ENCODE results near the gene UTP25.

Gene UTP25

GRCh38 chr1:209820986-209821385, 6.8 kb upstream of the UTP25 start:
- Histone ChIP-seq H3K9me3 (ENCODE audit: insufficient read depth, low read depth, low read length) (no peaks in the 10 kb centered on the region), H3K27me3 (ENCODE audit: insufficient read depth, low read length) (peaks cover 20% of the 10 kb centered on the region), H3K4me3 (ENCODE audit: low read length) (no peak overlapping the region), H3K9ac (ENCODE audit: low read depth, low read length) (no peak overlapping the region), H3K27ac (ENCODE audit: low read depth, low read length) (no peak overlapping the region), H3K36me3 (ENCODE audit: insufficient read depth, low read length) (no peaks in the 10 kb centered on the region), H3K4me1 (ENCODE audit: insufficient read depth, low read length) (no peaks in the 10 kb centered on the region)
- 73% methylated on average over 4 of the region's 4 CpGs for WGBS

- Histone ChIP-seq H3K4me1 (ENCODE audit: insufficient read depth, low read length) (no peaks in the 10 kb centered on the region), H3K4me3 (ENCODE audit: low read length) (no peak overlapping the region), H3K9me3 (ENCODE audit: insufficient read depth, low read depth, low read length) (no peaks in the 10 kb centered on the region), H3K36me3 (ENCODE audit: insufficient read depth, low read length) (no peaks in the 10 kb centered on the region), H3K27ac (ENCODE audit: low read depth, low read length) (no peak overlapping the region), H3K27me3 (ENCODE audit: insufficient read depth, low read length) (peaks cover 17% of the 10 kb centered on the region), H3K9ac (ENCODE audit: low read depth, low read length) (no peak overlapping the region)
- WGBS, result 87% methylated on average over 7 of the region's 7 CpGs
Observed at GRCh38 chr1:209822706-209823105, 5.1 kb upstream of the UTP25 start.

- no peaks in the 10 kb centered on the region for H3K36me3 ChIP-seq (ENCODE audit: insufficient read depth, low read length)
- H3K9me3 ChIP-seq (ENCODE audit: insufficient read depth, low read depth, low read length), result no peaks in the 10 kb centered on the region
- H3K27me3 ChIP-seq (ENCODE audit: insufficient read depth, low read length), result peaks cover 17% of the 10 kb centered on the region
- no peak overlapping the region for H3K9ac ChIP-seq (ENCODE audit: low read depth, low read length)
- H3K4me3 ChIP-seq (ENCODE audit: low read length), result no peak overlapping the region
- no peak overlapping the region for H3K27ac ChIP-seq (ENCODE audit: low read depth, low read length)
- 49% methylated on average over 11 of the region's 12 CpGs for WGBS
- H3K4me1 ChIP-seq (ENCODE audit: insufficient read depth, low read length), result no peaks in the 10 kb centered on the region
Observed at GRCh38 chr1:209823143-209824041, 4.4 kb upstream of the UTP25 start.

GRCh38 chr1:209825591-209826434, 2.0 kb upstream of the UTP25 start:
- no peaks in the 10 kb centered on the region for H3K9me3 ChIP-seq (ENCODE audit: insufficient read depth, low read depth, low read length)
- peaks cover under 1% of the 10 kb centered on the region; the same call in 1 of the 2 replicates for H3K27me3 ChIP-seq (ENCODE audit: insufficient read depth, low read length)
- H3K4me1 ChIP-seq (ENCODE audit: insufficient read depth, low read length), result no peaks in the 10 kb centered on the region; the same call in 1 of the 2 replicates
- H3K9ac ChIP-seq (ENCODE audit: low read depth, low read length), result no peak overlapping the region
- H3K27ac ChIP-seq (ENCODE audit: low read depth, low read length), result no peak overlapping the region
- H3K4me3 ChIP-seq (ENCODE audit: low read length), result no peak overlapping the region
- peaks cover 13% of the 10 kb centered on the region for H3K36me3 ChIP-seq (ENCODE audit: insufficient read depth, low read length)
- WGBS, result 88% methylated on average over 11 of the region's 11 CpGs

GRCh38 chr1:209829716-209830115, 1.9 kb downstream of the UTP25 start:
- H3K27ac ChIP-seq (ENCODE audit: low read depth, low read length), result no peak overlapping the region
- H3K9ac ChIP-seq (ENCODE audit: low read depth, low read length), result no peak overlapping the region
- WGBS, result 100% methylated on average over 2 of the region's 2 CpGs
- H3K36me3 ChIP-seq (ENCODE audit: insufficient read depth, low read length), result peaks cover 52% of the 10 kb centered on the region
- no peaks in the 10 kb centered on the region for H3K9me3 ChIP-seq (ENCODE audit: insufficient read depth, low read depth, low read length)
- H3K27me3 ChIP-seq (ENCODE audit: insufficient read depth, low read length), result no peaks in the 10 kb centered on the region; the same call in 1 of the 2 replicates
- H3K4me3 ChIP-seq (ENCODE audit: low read length), result no peak overlapping the region
- no peaks in the 10 kb centered on the region; the same call in 1 of the 2 replicates for H3K4me1 ChIP-seq (ENCODE audit: insufficient read depth, low read length)

GRCh38 chr1:209830722-209831121, 3.0 kb downstream of the UTP25 start:
- Histone ChIP-seq H3K27ac (ENCODE audit: low read depth, low read length) (no peak overlapping the region), H3K4me3 (ENCODE audit: low read length) (no peak overlapping the region), H3K9ac (ENCODE audit: low read depth, low read length) (no peak overlapping the region), H3K4me1 (ENCODE audit: insufficient read depth, low read length) (no peaks in the 10 kb centered on the region; the same call in 1 of the 2 replicates), H3K36me3 (ENCODE audit: insufficient read depth, low read length) (peaks cover 62% of the 10 kb centered on the region), H3K27me3 (ENCODE audit: insufficient read depth, low read length) (no peaks in the 10 kb centered on the region), H3K9me3 (ENCODE audit: insufficient read depth, low read depth, low read length) (no peaks in the 10 kb centered on the region)
- WGBS, result 98% methylated on average over 3 of the region's 3 CpGs

- peaks cover 71% of the 10 kb centered on the region for H3K36me3 ChIP-seq (ENCODE audit: insufficient read depth, low read length)
- H3K27me3 ChIP-seq (ENCODE audit: insufficient read depth, low read length), result no peaks in the 10 kb centered on the region
- no peak overlapping the region for H3K4me3 ChIP-seq (ENCODE audit: low read length)
- H3K4me1 ChIP-seq (ENCODE audit: insufficient read depth, low read length), result no peaks in the 10 kb centered on the region; the same call in 1 of the 2 replicates
- no peaks in the 10 kb centered on the region for H3K9me3 ChIP-seq (ENCODE audit: insufficient read depth, low read depth, low read length)
- WGBS, result no CpG with 5 or more reads among the region's 1 CpG
- no peak overlapping the region for H3K9ac ChIP-seq (ENCODE audit: low read depth, low read length)
- H3K27ac ChIP-seq (ENCODE audit: low read depth, low read length), result no peak overlapping the region
Observed at GRCh38 chr1:209831615-209832014, 3.8 kb downstream of the UTP25 start.

GRCh38 chr1:209835782-209836298, 8.1 kb downstream of the UTP25 start:
- Histone ChIP-seq H3K27me3 (ENCODE audit: insufficient read depth, low read length) (no peaks in the 10 kb centered on the region), H3K4me1 (ENCODE audit: insufficient read depth, low read length) (no peaks in the 10 kb centered on the region), H3K4me3 (ENCODE audit: low read length) (no peak overlapping the region), H3K27ac (ENCODE audit: low read depth, low read length) (no peak overlapping the region), H3K9me3 (ENCODE audit: insufficient read depth, low read depth, low read length) (no peaks in the 10 kb centered on the region), H3K9ac (ENCODE audit: low read depth, low read length) (no peak overlapping the region), H3K36me3 (ENCODE audit: insufficient read depth, low read length) (peaks cover 100% of the 10 kb centered on the region)

- peaks cover 100% of the 10 kb centered on the region for H3K36me3 ChIP-seq (ENCODE audit: insufficient read depth, low read length)
- no peak overlapping the region for H3K27ac ChIP-seq (ENCODE audit: low read depth, low read length)
- no peak overlapping the region for H3K4me3 ChIP-seq (ENCODE audit: low read length)
Observed at GRCh38 chr1:209837671-209838070, 9.9 kb downstream of the UTP25 start.

GRCh38 chr1:209838537-209838936, 10.8 kb downstream of the UTP25 start:
- Histone ChIP-seq H3K4me1 (ENCODE audit: insufficient read depth, low read length) (no peaks in the 10 kb centered on the region), H3K9me3 (ENCODE audit: insufficient read depth, low read depth, low read length) (no peaks in the 10 kb centered on the region), H3K36me3 (ENCODE audit: insufficient read depth, low read length) (peaks cover 100% of the 10 kb centered on the region), H3K4me3 (ENCODE audit: low read length) (no peak overlapping the region), H3K9ac (ENCODE audit: low read depth, low read length) (no peak overlapping the region), H3K27me3 (ENCODE audit: insufficient read depth, low read length) (no peaks in the 10 kb centered on the region), H3K27ac (ENCODE audit: low read depth, low read length) (no peak overlapping the region)
- WGBS, result 94% methylated on average over 6 of the region's 6 CpGs

More at GRCh38 chr1:209837671-209838070, 9.9 kb downstream of the UTP25 start:
- Histone ChIP-seq H3K27me3 (ENCODE audit: insufficient read depth, low read length) (no peaks in the 10 kb centered on the region), H3K9me3 (ENCODE audit: insufficient read depth, low read depth, low read length) (no peaks in the 10 kb centered on the region), H3K9ac (ENCODE audit: low read depth, low read length) (no peak overlapping the region), H3K4me1 (ENCODE audit: insufficient read depth, low read length) (no peaks in the 10 kb centered on the region)
- WGBS, result 98% methylated on average over 7 of the region's 7 CpGs
